Endothelial cell of umbilical vein (primary cell): ENCODE data around the gene GZF1. TPM values are rescaled to one million over a fixed set of nuclear protein-coding genes. Genes with fewer than 3 reads are reported as not detected.

Experiments
- BruUV-seq: library from RNA; stranded (reverse); fragments of 400-500 nt; replicated peaks from 2 replicates; lab custom pipeline; 2021; lab: Mats Ljungman, UMichigan
- CTCF ChIA-PET: fragments of 300-600, 350-600 bp; sonication (Branson Sonifier 250); formaldehyde crosslinking; loops from one replicate; lab custom pipeline; 2021; ENCODE audit warnings: antibody characterized with exemption, inconsistent platforms; lab: Charles Lee
- POLR2A ChIA-PET: fragments of 300-600, 350-600 bp; sonication (Branson Sonifier 250); formaldehyde crosslinking; loops from one replicate; lab custom pipeline; 2021; ENCODE audit warnings: antibody characterized with exemption, inconsistent platforms; lab: Charles Lee
- DNase-seq: peaks from one replicate; pipeline ENCODE4 v3.0.0-alpha.2; 2011; ENCODE audit warnings: low read depth, low spot score
- FAIRE-seq: peaks from 2 replicates; lab custom pipeline; 2011; peaks lifted over from hg19 to GRCh38; lab: Jason Lieb, UNC
- H2AFZ ChIP-seq: 2 replicates; pipeline ENCODE4 v1.6.0; 2012; ENCODE audit warnings: low read depth, low read length, control low read depth, inconsistent platforms
- H3K27ac ChIP-seq: 2 replicates; pipeline ENCODE4 v1.5.1; 2011; ENCODE audit warnings: low read depth, mild to moderate bottlenecking, control low read depth, low read length, moderate library complexity; ENCODE audit not compliant: insufficient read depth
- H3K27me3 ChIP-seq, 2 experiments: 2 replicates each; pipeline versions ENCODE4 v1.6.0 to v1.6.1; 2011; ENCODE audit warnings: low read length in 2 of 2, mixed read lengths in 1 of 2; ENCODE audit not compliant: control insufficient read depth in 2 of 2, insufficient read depth in 2 of 2
- H3K36me3 ChIP-seq, 2 experiments: 2 replicates in 1 of 2; 3 replicates in 1 of 2; pipeline ENCODE4 v1.5.1; 2011; ENCODE audit warnings: low read length in 2 of 2, mild to moderate bottlenecking in 1 of 2, moderate library complexity in 1 of 2; ENCODE audit not compliant: control insufficient read depth in 2 of 2, insufficient read depth in 2 of 2; ENCODE audit errors: extremely low read depth in 1 of 2
- H3K4me1 ChIP-seq: 3 replicates; pipeline ENCODE4 v1.5.1; 2011; ENCODE audit warnings: mild to moderate bottlenecking, low read length; ENCODE audit not compliant: control insufficient read depth, insufficient read depth; ENCODE audit errors: extremely low read depth
- H3K4me2 ChIP-seq: 2 replicates; pipeline ENCODE4 v1.6.1; 2011; ENCODE audit warnings: low read length, control low read depth, mixed read lengths; ENCODE audit not compliant: insufficient read depth
- H3K4me3 ChIP-seq, 3 experiments: fragments of 200-600 bp in 1 of 3; sonication (generic), shearing (Covaris generic) in 1 of 3; replicated peaks in 1 of 3; 2 replicates each; pipeline ENCODE4 v1.5.1; 2011 to 2016; ENCODE audit warnings: control low read depth in 3 of 3, low read length in 3 of 3, mild to moderate bottlenecking in 2 of 3, inconsistent platforms in 1 of 3, low read depth in 1 of 3, moderate library complexity in 1 of 3; ENCODE audit not compliant: insufficient read depth in 1 of 3
- H3K79me2 ChIP-seq: 2 replicates; pipeline ENCODE4 v1.6.0; 2012; ENCODE audit warnings: low read length, inconsistent platforms; ENCODE audit not compliant: control insufficient read depth, insufficient read depth
- H3K9ac ChIP-seq: replicated peaks from 2 replicates; pipeline ENCODE3; 2011; ENCODE audit warnings: low read length, control low read depth; ENCODE audit not compliant: insufficient read depth; ENCODE audit errors: extremely low read depth
- H3K9me1 ChIP-seq: replicated peaks from 3 replicates; pipeline ENCODE4 v1.6.0; 2011; ENCODE audit warnings: mild to moderate bottlenecking, low read length; ENCODE audit not compliant: control insufficient read depth, insufficient read depth; ENCODE audit errors: extremely low read depth
- H3K9me3 ChIP-seq: replicated peaks from 2 replicates; pipeline ENCODE4 v1.5.1; 2012; ENCODE audit warnings: low read length, inconsistent platforms; ENCODE audit not compliant: control insufficient read depth, insufficient read depth
- H4K20me1 ChIP-seq: replicated peaks from 2 replicates; pipeline ENCODE3; 2011; ENCODE audit warnings: mild to moderate bottlenecking, low read length; ENCODE audit not compliant: control insufficient read depth, insufficient read depth; ENCODE audit errors: extremely low read depth
- EZH2 ChIP-seq: IDR thresholded peaks from 2 replicates; pipeline ENCODE4 v1.6.1; 2012; ENCODE audit warnings: borderline replicate concordance, low read depth, mild to moderate bottlenecking, moderate library complexity, low read length, inconsistent platforms; ENCODE audit not compliant: severe bottlenecking
- FOS ChIP-seq: IDR thresholded peaks from 2 replicates; pipeline ENCODE4 v1.6.1; 2011; ENCODE audit warnings: mild to moderate bottlenecking, low read length, moderate library complexity, borderline replicate concordance; ENCODE audit not compliant: insufficient read depth
- GATA2 ChIP-seq: IDR thresholded peaks from 2 replicates; pipeline ENCODE4 v1.7.0; 2011; ENCODE audit warnings: low read depth, mild to moderate bottlenecking, moderate library complexity, mixed read lengths, low read length; ENCODE audit not compliant: insufficient read length, insufficient read depth
- JUN ChIP-seq: IDR thresholded peaks from 2 replicates; pipeline ENCODE4 v1.6.1; 2011; ENCODE audit warnings: borderline replicate concordance, low read depth; ENCODE audit not compliant: insufficient read length, insufficient read depth
- MYC ChIP-seq: IDR thresholded peaks from one replicate; pipeline ENCODE4 v1.6.1; 2011; ENCODE audit warnings: mild to moderate bottlenecking, low read depth, low read length
- POLR2A ChIP-seq: IDR thresholded peaks from 2 replicates; pipeline ENCODE4 v1.6.1; 2012; ENCODE audit warnings: low read depth, mild to moderate bottlenecking, control low read depth, low read length
- POLR2AphosphoS5 ChIP-seq: IDR thresholded peaks from 2 replicates; pipeline ENCODE4 v1.6.1; 2012; ENCODE audit warnings: low read depth, mild to moderate bottlenecking, control low read depth, low read length, moderate library complexity; ENCODE audit not compliant: insufficient read depth
- dilution Hi-C: fragments of 300-500 bp; cut with MboI; formaldehyde crosslinking; loops from one replicate; pipeline ENCODE4 v1.15.0; 2019; ENCODE audit warnings: low sequenced_read_pairs; ENCODE audit not compliant: extremely low pct_ligation_motif_present
- intact Hi-C: fragments of 100-400 bp; cut with micrococcal nuclease; formaldehyde crosslinking; loops from one replicate; pipeline ENCODE4 v1.10.0; 2022
- polyA plus RNA-seq, 4 experiments: library from polyadenylated mRNA; depleted of rRNA in 3 of 4; stranded (reverse) in 3 of 4; unstranded in 1 of 4; fragments of >200 nt; gene quantifications; 2 replicates each; pipeline versions ENCODE4 v1.2.1 to v1.2.3, GENCODE V29; 2011 to 2012; ENCODE audit warnings: missing spikeins in 1 of 4
- total RNA-seq: library from RNA; stranded (reverse); gene quantifications from 2 replicates; pipeline ENCODE4 v1.2.3, GENCODE V29; 2021
- TF ChIP-seq, protein P1 (sequence below), 2 donors: IDR thresholded peaks; 1 replicate in 1 of 2; 2 replicates in 1 of 2; pipeline ENCODE4 v1.5.1; 2011; ENCODE audit warnings: low read length in 2 of 2, mild to moderate bottlenecking in 2 of 2, moderate library complexity in 2 of 2, control low read depth in 1 of 2, inconsistent platforms in 1 of 2, low read depth in 1 of 2; ENCODE audit not compliant: insufficient read depth in 1 of 2; ENCODE audit errors: extremely low read depth in 1 of 2
- TF ChIP-seq, protein P2 (sequence below): IDR thresholded peaks from 2 replicates; pipeline ENCODE4 v1.6.1; 2011; ENCODE audit not compliant: insufficient read depth, insufficient read length

The GZF1 gene
- total and polyA plus RNA-seq, 2 donors (not counting 3 experiments of a cell fraction or from before 2014, with no cell fraction given) = 9.7 to 10.0 TPM

DNA sequence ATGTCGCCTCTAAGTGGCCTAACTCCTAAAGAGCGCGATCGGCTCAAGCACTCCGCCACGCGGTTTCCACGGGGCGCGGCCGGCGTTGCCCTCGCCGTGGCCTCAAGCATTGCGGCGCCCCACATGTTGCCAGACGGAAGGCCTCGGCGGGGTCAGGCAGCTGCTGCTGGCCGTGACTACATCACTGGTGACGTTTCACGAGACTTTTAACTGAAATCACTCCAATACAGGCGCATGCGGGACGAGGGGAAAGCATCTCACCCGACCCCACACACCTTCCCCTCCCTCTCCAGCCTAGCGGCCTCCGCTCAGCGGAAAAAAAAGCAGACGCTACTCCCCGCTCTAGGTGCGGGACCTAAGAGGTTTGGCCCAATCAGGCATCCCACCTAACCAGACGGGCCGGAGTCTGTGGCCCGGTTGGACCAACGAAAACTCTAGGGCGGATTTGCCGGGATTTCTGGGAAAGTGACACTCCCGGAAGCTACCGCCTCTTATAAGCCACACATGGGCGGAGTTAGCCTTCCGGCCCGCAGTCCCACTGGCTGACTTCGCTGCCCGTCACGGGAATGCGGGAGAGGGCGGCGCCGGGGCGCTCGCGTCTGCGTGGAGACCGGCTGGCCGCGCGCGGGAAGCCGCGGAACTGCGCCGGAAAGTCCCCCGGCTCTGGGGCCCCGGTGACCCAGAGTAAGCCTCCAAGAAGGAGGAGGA lies 11.6 kb upstream of the GZF1 start, which contains the start of gene NXT1:
Gene NXT1, plus strand, starts transcription at position 596 of the 708 bp plus-strand sequence. CDS start 3,251 bp downstream, outside the sequence.
- intact Hi-C loops = loop anchor here (1.0 to 5.0 kb wide), 9 partner anchors 8 to 553 kb away; partner anchors contain the start of gene NAPB

More for the DNA sequence above, 11.6 kb upstream of the GZF1 start, which contains the start of gene NXT1:
- Histone ChIP-seq H3K4me1 (peaks cover 19% of the 10 kb centered on the region), H3K4me2 (peak within 1 kb of the TSS; percentile 95), H3K9ac (peak within 1 kb of the TSS; percentile 88), H3K9me3 (no peaks in the 10 kb centered on the region), H3K27ac (peak within 1 kb of the TSS; percentile 94), H2AFZ (peak within 1 kb of the TSS; percentile 60), H3K9me1 (no peaks in the 10 kb centered on the region), H3K36me3 (peaks cover 7 to 10% of the 10 kb centered on the region in 2 experiments), H3K27me3 (no peaks in the 10 kb centered on the region), H4K20me1 (no peaks in the 10 kb centered on the region), H3K4me3 (peak within 1 kb of the TSS; percentile 20 to 79 (median 77)), H3K79me2 (peaks cover 39% of the 10 kb centered on the region)
- FAIRE-seq (peak; percentile 98), DNase-seq (peak; percentile 98)
- dilution Hi-C loops = no loop called here
- POLR2A ChIA-PET = interaction anchor here (0.6 to 1.8 kb wide), 10 partner anchors 8 to 658 kb away, joined by 3 to 10 read pairs (median 4); partner anchors contain the start of gene GZF1
- TF ChIP-seq POLR2A (peak; percentile 19), GATA2 (no peak), MYC (peak; percentile 66), JUN (no peak), POLR2AphosphoS5 (peak; percentile 73), FOS (no peak), EZH2 (no peak)
- TF ChIP-seq, protein P1, sequence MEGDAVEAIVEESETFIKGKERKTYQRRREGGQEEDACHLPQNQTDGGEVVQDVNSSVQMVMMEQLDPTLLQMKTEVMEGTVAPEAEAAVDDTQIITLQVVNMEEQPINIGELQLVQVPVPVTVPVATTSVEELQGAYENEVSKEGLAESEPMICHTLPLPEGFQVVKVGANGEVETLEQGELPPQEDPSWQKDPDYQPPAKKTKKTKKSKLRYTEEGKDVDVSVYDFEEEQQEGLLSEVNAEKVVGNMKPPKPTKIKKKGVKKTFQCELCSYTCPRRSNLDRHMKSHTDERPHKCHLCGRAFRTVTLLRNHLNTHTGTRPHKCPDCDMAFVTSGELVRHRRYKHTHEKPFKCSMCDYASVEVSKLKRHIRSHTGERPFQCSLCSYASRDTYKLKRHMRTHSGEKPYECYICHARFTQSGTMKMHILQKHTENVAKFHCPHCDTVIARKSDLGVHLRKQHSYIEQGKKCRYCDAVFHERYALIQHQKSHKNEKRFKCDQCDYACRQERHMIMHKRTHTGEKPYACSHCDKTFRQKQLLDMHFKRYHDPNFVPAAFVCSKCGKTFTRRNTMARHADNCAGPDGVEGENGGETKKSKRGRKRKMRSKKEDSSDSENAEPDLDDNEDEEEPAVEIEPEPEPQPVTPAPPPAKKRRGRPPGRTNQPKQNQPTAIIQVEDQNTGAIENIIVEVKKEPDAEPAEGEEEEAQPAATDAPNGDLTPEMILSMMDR (IDR thresholded peaks at IDR 0.05; ENCODE audit: extremely low read depth in 1 of 2, insufficient read depth in 1 of 2, low read depth in 1 of 2, low read length in 2 of 2) = no peak
- TF ChIP-seq, protein P2, sequence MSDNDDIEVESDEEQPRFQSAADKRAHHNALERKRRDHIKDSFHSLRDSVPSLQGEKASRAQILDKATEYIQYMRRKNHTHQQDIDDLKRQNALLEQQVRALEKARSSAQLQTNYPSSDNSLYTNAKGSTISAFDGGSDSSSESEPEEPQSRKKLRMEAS = peak; percentile 17
- TSS peak; percentile 70 for BruUV-seq
- CTCF ChIA-PET = interaction anchor here (0.7 to 2.9 kb wide), 38 partner anchors 9 to 658 kb away, joined by 3 to 60 read pairs (median 5); partner anchors contain the start of genes CD93, NAPB and THBD
